ENCODE data around the gene SHROOM2. TPM values are rescaled to one million over a fixed set of nuclear protein-coding genes. Genes with fewer than 3 reads are reported as not detected.

SHROOM2 gene
- total RNA-seq, 1 experiment from 2014 or later, result 5.3 TPM

- TF ChIP-seq CTCF (IDR thresholded peaks at IDR 0.05 in 2 of 3, conservative IDR thresholded peaks at IDR 0.05 in 1 of 3; ENCODE audit: borderline replicate concordance in 1 of 3, insufficient read depth in 1 of 3, low read depth in 2 of 3, low read length in 2 of 3) (no peak), JUND (IDR thresholded peaks at IDR 0.05) (no peak), ELF1 (IDR thresholded peaks at IDR 0.05; ENCODE audit: borderline replicate concordance, low read depth) (no peak), SP1 (IDR thresholded peaks at IDR 0.05; ENCODE audit: low read depth) (no peak)
These were observed 151.5 kb downstream of the SHROOM2 start (continued) for GRCh38 chrX:9937761-9938160.

GRCh38 chrX:9938516-9938915 is 152.3 kb downstream of the SHROOM2 start:
- Histone ChIP-seq H2AFZ (ENCODE audit: low read depth, low read length, poor library complexity, severe bottlenecking) (no peak overlapping the region), H3K9ac (ENCODE audit: low read length) (no peak overlapping the region), H3K27me3 (ENCODE audit: insufficient read depth, low read length) (no peaks in the 10 kb centered on the region), H3K4me2 (ENCODE audit: low read length) (no peak overlapping the region), H3K36me3 (ENCODE audit: control insufficient read depth in 1 of 2, insufficient read depth in 2 of 2, low read length in 2 of 2) (no peaks in the 10 kb centered on the region), H3K79me2 (ENCODE audit: insufficient read depth, low read length) (no peaks in the 10 kb centered on the region), H3K27ac (ENCODE audit: low read depth, low read length) (no peak overlapping the region), H3K4me1 (ENCODE audit: control insufficient read depth in 1 of 2, insufficient read depth in 2 of 2, low read length in 2 of 2) (no peaks in the 10 kb centered on the region), H3K9me2 (ENCODE audit: insufficient read depth) (no peaks in the 10 kb centered on the region), H3K9me3 (ENCODE audit: control insufficient read depth in 1 of 2, insufficient read depth in 1 of 2, low read depth in 1 of 2, low read length in 2 of 2) (no peaks in the 10 kb centered on the region), H4K20me1 (ENCODE audit: insufficient read depth) (no peaks in the 10 kb centered on the region), H3K4me3 (replicated peaks in 1 of 2; ENCODE audit: low read depth in 1 of 2, low read length in 2 of 2) (no peak overlapping the region)
- no peak for DNase-seq (ENCODE audit: low read depth, low spot score)
- no TSS peak for BruUV-seq (replicated peaks)
- intact Hi-C loops (cut with micrococcal nuclease), result no loop called here
- RAD21 ChIA-PET (ENCODE audit: low non-redundant PET in 1 of 2, low total read pairs in 2 of 2, uncharacterized antibody in 2 of 2, unreplicated experiment in 2 of 2), result no interaction called here
- ATAC-seq, result no peak
- CTCF ChIA-PET, result no interaction called here
- POLR2A ChIA-PET, result no interaction called here
- TF ChIP-seq RAD21 (IDR thresholded peaks at IDR 0.05; ENCODE audit: low read depth) (no peak), FOSL1 (IDR thresholded peaks at IDR 0.05; ENCODE audit: low read depth) (no peak), ATF3 (IDR thresholded peaks at IDR 0.05) (no peak), REST (IDR thresholded peaks at IDR 0.05; ENCODE audit: low read depth) (no peak), SRF (IDR thresholded peaks at IDR 0.05; ENCODE audit: low read depth) (no peak), TCF7L2 (IDR thresholded peaks at IDR 0.05; ENCODE audit: borderline replicate concordance, extremely low read depth, insufficient read depth, insufficient read length) (no peak), CTCF (IDR thresholded peaks at IDR 0.05 in 2 of 3, conservative IDR thresholded peaks at IDR 0.05 in 1 of 3; ENCODE audit: borderline replicate concordance in 1 of 3, insufficient read depth in 1 of 3, low read depth in 2 of 3, low read length in 2 of 3) (no peak), MAX (IDR thresholded peaks at IDR 0.05) (no peak), ELF1 (IDR thresholded peaks at IDR 0.05; ENCODE audit: borderline replicate concordance, low read depth) (no peak), EZH2 (IDR thresholded peaks at IDR 0.05) (no peak), ZBTB33 (IDR thresholded peaks at IDR 0.05; ENCODE audit: extremely low read depth, insufficient replicate concordance, low read length) (no peak), POLR2A (IDR thresholded peaks at IDR 0.05; ENCODE audit: borderline replicate concordance, extremely low read depth, insufficient read depth, insufficient read length) (no peak), CEBPB (IDR thresholded peaks at IDR 0.05; ENCODE audit: low read depth) (no peak)

All from HCT116 (cell line).